HG03521 (cell line): ENCODE data around the gene XRCC4.

ENCODE experiments used
- ATAC-seq: cut with Tn5 transposase; IDR thresholded peaks from one replicate; pipeline ENCODE4 v1.9.1; 2021; ENCODE audit warnings: mild to moderate bottlenecking, moderate library complexity; ENCODE audit not compliant: unreplicated experiment

Gene XRCC4

DNA sequence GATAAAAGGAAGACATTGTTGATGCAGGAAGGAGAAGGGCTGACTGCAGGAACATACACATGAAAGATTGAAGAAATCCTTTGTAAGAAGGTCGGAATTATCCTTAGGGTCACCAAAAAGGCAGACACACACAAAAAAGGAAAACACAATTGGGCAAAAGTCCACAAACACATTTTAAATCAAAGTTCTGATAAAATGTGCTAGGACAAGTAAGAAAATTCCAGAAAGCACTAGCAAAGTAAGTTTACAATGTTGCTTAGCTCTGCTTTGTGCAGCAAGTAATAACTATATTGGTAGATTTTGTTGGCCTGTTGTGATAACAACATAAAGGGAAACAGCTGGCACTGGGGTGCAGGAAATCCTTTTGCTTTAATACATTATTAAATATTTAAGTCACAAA is 294.4 kb downstream of the XRCC4 start:
- no peak for ATAC-seq

- no peak for ATAC-seq
These were observed 297.2 kb downstream of the XRCC4 start for GRCh38 chr5:83374547-83374946.

GRCh38 chr5:83375049-83375745 is 297.9 kb downstream of the XRCC4 start:
- ATAC-seq: no peak

DNA sequence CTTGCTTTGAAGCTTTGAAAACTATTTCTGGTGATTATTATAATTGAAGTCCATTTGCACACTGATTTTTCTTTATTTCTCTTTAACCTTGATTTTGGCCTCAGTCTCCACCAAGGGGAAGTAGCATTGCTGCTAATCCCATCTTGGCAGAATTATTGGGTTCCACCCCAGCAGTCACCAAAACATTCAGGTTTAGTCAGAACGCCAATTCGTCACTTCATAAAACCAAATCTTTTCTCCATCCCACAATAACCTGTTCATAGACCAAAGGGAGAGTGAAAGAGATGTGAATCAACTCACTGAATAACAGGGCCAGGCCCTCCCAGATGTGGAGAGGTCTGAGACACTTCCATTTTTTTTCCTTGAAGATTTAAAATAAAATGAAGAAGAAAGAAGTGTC is 299.1 kb downstream of the XRCC4 start:
- ATAC-seq: no peak

DNA sequence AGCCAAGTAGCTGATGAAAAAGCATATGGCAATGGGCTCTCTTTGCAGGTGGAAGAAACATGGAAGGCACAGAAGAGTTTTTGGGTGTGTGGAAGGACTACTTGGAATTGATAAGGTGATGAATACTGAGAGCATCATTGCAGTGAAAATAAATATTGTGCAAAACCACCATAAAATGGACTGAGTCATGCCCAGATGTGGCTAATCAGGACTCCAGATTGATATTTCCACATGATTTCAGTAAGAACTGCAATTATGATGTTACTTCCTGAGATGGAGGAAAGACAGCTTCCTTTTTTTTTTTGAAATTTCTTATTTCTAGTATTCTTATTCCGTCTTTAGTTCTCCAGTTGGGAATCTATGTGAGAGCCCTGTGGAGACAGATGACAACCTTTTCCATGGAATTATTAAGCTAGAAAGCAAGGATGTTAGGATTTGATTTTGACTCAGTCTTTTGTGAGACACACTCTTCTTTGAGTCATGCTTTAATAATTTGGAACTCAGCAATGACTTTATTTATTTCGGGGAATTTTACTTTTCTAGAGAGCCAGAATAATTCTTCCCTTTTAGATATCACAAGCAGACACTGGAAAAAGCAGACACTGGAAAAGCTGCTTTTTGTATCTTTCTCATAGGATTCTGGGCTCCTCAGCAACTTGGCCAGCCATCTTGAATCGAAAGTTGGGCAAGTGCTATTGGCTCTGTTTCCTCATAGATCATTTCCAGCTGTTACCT is 300.0 kb downstream of the XRCC4 start:
- ATAC-seq: no peak

- ATAC-seq: no peak
These were observed 301.4 kb downstream of the XRCC4 start for GRCh38 chr5:83378624-83379289.

GRCh38 chr5:83385812-83386211 is 308.5 kb downstream of the XRCC4 start:
- no peak for ATAC-seq

DNA sequence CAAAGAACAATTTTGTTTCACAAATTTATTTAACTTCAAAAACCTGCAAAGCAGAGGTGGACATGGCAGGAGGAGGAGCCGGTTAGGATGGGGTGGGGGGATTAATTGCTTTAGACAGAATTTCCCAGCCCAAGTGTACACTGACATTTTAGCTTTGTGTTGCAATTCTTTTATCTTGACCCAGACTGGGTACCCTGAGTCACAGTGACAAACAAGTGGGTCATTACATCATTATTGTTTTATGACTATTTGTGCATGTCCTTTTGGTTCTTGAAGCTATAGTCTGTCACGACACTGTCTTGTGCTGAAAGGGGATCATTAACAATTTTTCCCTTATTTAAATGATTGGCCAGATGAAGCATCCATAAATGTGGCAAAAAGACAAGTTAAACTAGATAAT is 309.7 kb downstream of the XRCC4 start:
- ATAC-seq: no peak

- ATAC-seq: no peak
These were observed 311.3 kb downstream of the XRCC4 start for GRCh38 chr5:83388608-83389007.

GRCh38 chr5:83392766-83393503 is 315.6 kb downstream of the XRCC4 start:
- no peak for ATAC-seq

- ATAC-seq: no peak
These were observed 316.1 kb downstream of the XRCC4 start for GRCh38 chr5:83393504-83393866.

DNA sequence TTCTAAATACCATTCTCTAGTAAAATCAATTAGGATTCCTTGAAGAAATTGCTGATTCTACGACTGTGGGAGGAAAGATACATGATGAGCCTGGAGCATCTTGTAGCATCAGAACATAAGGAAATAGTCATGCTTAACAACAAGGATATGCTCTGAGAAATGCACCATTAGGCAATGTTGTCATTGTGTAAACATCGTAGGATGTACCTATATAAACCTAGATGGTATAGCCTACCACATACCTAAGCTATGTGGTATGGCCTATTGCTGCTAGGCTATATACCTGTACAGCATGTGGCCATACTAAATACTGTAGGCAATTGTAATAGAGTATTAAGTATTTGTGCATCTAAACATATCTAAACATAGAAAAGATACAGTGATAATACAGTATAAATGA is 316.8 kb downstream of the XRCC4 start:
- no peak for ATAC-seq

DNA sequence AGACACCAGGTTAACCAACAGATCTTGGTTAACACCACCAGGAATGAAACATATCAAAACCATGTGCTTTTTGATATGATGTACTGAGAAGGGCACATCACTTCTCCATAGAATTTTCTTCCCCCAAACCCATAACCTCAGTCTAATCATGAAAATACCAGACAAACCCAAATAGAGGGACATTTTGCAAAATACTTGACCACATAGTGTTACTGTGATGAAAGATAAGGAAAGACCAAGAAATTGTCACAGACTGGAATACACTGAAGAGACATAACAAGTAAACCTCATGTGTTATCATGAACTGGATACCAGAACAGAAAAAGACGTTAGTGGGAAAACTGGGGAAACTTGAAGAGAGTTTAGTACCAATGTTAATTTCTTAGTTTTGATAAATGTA is 319.3 kb downstream of the XRCC4 start:
- ATAC-seq: no peak

- no peak for ATAC-seq
These were observed 320.3 kb downstream of the XRCC4 start for GRCh38 chr5:83397658-83398057.

DNA sequence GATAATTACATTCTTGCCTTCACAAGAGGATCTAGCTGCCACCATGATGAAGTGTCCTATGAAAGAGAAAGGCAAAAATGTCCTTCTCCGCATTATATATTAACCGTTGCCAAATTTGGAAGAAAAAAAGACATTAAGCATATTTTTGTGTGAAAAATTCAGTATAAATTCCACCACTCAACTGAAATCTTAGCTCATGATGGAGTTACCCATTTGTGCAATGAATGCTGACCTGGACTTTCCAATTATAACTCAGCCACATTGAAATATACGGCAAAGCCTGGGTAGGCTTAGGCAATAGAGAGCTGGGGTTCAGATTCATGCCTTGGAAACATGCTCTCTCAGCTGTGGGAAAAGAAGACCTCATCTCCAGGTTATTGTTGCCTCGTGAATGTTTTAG is 322.9 kb downstream of the XRCC4 start:
- no peak for ATAC-seq

GRCh38 chr5:83400701-83401100 is 323.4 kb downstream of the XRCC4 start:
- no peak for ATAC-seq

GRCh38 chr5:83401122-83401731 is 323.9 kb downstream of the XRCC4 start:
- no peak for ATAC-seq

DNA sequence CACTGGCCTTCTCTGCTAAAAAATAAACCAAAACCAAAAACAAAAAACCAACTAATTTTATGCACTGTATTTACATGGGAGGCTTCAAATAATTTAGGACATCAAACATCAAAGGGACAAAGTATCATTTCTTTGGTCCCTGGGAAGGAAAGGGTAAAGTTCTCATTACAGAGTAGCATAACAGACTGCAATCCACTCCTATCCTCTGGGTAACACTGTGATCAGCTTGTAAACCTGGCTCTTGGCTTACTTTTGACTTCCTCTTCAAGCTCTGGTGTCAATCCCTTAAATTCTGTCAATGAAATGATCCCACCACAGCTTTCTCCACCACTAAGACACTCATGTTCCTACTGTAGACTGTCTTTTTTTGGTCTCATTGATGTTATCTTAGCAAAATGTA is 324.4 kb downstream of the XRCC4 start:
- no peak for ATAC-seq
